Measurements from ENCODE around the gene TRIO.

DNA sequence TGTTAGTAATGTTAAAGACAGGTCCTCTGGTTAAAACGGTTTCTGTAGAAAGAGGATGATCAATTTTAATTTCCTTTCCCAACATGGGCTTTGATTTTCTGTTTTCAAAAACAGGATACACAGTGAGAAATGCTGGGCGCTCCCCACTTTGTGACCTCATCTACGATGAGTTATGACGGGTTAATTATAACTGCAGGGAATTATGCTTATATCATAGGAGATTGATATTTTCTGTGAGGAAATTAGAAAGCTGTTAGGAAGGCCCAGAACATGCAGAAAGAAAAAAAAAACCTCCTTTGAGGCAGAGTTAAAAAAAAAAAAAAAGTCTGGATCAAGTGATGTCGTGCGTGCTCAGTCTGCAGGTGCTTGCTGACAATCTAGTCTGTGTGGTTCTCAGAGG is 261.6 kb downstream of the TRIO start:
- TF ChIP-seq, protein P1, sequence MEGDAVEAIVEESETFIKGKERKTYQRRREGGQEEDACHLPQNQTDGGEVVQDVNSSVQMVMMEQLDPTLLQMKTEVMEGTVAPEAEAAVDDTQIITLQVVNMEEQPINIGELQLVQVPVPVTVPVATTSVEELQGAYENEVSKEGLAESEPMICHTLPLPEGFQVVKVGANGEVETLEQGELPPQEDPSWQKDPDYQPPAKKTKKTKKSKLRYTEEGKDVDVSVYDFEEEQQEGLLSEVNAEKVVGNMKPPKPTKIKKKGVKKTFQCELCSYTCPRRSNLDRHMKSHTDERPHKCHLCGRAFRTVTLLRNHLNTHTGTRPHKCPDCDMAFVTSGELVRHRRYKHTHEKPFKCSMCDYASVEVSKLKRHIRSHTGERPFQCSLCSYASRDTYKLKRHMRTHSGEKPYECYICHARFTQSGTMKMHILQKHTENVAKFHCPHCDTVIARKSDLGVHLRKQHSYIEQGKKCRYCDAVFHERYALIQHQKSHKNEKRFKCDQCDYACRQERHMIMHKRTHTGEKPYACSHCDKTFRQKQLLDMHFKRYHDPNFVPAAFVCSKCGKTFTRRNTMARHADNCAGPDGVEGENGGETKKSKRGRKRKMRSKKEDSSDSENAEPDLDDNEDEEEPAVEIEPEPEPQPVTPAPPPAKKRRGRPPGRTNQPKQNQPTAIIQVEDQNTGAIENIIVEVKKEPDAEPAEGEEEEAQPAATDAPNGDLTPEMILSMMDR (IDR thresholded peaks at IDR 0.05; ENCODE audit: control extremely low read depth in 1 of 3, insufficient read depth in 1 of 3, low read depth in 1 of 3, low read length in 3 of 3): no peak
- TF ChIP-seq TCF12 (IDR thresholded peaks at IDR 0.05; ENCODE audit: low read depth, low read length) (no peak), HDAC6 (IDR thresholded peaks at IDR 0.05; ENCODE audit: low read depth, low read length) (no peak), EP300 (IDR thresholded peaks at IDR 0.05; ENCODE audit: borderline replicate concordance in 1 of 2, low read depth in 2 of 2, low read length in 2 of 2) (no peak), GTF2F1 (IDR thresholded peaks at IDR 0.05; ENCODE audit: borderline replicate concordance, low read depth, low read length) (no peak), ZNF274 (IDR thresholded peaks at IDR 0.05; ENCODE audit: borderline replicate concordance, extremely low read depth, low read length) (no peak), SIN3A (conservative IDR thresholded peaks at IDR 0.05 in 1 of 2, IDR thresholded peaks at IDR 0.05 in 1 of 2; ENCODE audit: low read depth in 1 of 2, low read length in 2 of 2) (no peak), JUN (IDR thresholded peaks at IDR 0.05; ENCODE audit: low read depth, low read length) (no peak), EZH2 (IDR thresholded peaks at IDR 0.05; ENCODE audit: low read depth, low read length, severe bottlenecking) (no peak)
